Measurements from ENCODE around the gene HES3. TPM values are rescaled to one million over a fixed set of nuclear protein-coding genes. Genes with fewer than 3 reads are reported as not detected.

Gene HES3
- total RNA-seq, 4 donors from 2014 or later = not detected

DNA sequence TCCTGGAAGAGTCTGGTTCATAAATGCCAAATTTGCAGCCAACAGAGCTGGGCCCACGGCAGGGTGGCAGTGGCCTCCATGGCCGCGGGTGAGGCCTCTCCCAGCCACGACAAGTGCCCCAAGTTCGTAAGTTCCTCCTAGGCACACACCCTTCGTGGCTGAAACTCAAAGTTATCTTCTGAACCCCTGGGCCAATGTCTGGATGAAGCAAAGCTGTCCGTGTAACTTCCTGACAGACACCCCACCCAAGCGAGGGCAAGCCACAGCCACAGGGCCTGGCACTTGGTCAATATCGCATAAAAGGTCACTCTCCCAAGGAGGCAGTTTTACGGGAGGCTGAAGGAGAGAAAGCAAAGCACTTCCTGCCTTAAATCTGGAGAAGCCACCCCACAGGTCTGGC, 44.7 kb downstream of the HES3 start:
- Histone ChIP-seq H3K27me3 (no peaks in the 10 kb centered on the region), H3K4me3 (no peak overlapping the region), H3K36me3 (peaks cover 0 to 5% (median 4%) of the 10 kb centered on the region in 4 donors), H3K27ac (replicated peaks in 1 of 4) (no peak overlapping the region), H3K9me3 (no peaks in the 10 kb centered on the region), H3K4me1 (peaks cover 3 to 12% (median 8%) of the 10 kb centered on the region in 4 donors)
- 78% methylated on average over 10 of the region's 10 CpGs for WGBS
- DNase-seq (ENCODE audit: extremely low spot score) = no peak
- TF ChIP-seq EP300 (IDR thresholded peaks at IDR 0.05) (no peak), POLR2AphosphoS5 (IDR thresholded peaks at IDR 0.05) (no peak), POLR2A (IDR thresholded peaks at IDR 0.05; ENCODE audit: low read depth) (no peak)
- TF ChIP-seq, protein P1, sequence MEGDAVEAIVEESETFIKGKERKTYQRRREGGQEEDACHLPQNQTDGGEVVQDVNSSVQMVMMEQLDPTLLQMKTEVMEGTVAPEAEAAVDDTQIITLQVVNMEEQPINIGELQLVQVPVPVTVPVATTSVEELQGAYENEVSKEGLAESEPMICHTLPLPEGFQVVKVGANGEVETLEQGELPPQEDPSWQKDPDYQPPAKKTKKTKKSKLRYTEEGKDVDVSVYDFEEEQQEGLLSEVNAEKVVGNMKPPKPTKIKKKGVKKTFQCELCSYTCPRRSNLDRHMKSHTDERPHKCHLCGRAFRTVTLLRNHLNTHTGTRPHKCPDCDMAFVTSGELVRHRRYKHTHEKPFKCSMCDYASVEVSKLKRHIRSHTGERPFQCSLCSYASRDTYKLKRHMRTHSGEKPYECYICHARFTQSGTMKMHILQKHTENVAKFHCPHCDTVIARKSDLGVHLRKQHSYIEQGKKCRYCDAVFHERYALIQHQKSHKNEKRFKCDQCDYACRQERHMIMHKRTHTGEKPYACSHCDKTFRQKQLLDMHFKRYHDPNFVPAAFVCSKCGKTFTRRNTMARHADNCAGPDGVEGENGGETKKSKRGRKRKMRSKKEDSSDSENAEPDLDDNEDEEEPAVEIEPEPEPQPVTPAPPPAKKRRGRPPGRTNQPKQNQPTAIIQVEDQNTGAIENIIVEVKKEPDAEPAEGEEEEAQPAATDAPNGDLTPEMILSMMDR (IDR thresholded peaks at IDR 0.05) = no peak
- intact Hi-C loops (cut with DNase I) = no loop called here

DNA sequence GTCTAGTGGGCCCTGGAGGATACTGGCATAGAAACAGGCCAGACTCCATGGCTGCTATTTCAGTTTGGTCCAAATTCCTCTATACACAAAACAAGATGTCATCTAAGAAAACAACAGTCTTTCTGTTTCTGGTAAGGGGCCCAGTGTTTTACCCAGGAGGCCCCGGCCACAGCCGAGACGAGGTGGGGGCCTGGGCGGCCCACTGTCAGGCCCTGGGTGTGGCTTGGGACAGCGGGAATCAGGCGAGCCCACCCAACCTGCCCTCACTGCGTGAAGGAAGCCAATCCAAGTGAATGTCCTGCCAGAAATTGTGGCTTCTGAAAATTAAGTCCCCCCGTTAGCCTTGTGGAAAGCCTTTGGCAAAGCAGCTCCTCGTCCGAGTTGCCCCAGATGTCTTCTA, 48.1 kb downstream of the HES3 start:
- no peak overlapping the region for H3K27ac ChIP-seq (replicated peaks in 1 of 4)
- no peak for TF ChIP-seq POLR2AphosphoS5 (IDR thresholded peaks at IDR 0.05)
- TF ChIP-seq POLR2A (IDR thresholded peaks at IDR 0.05; ENCODE audit: low read depth) = no peak
- TF ChIP-seq, protein P1 (IDR thresholded peaks at IDR 0.05) = no peak
- no peak for TF ChIP-seq EP300 (IDR thresholded peaks at IDR 0.05)
- DNase-seq (ENCODE audit: extremely low spot score) = no peak
- 83% methylated on average over 10 of the region's 10 CpGs for WGBS
- H3K4me1 ChIP-seq = peaks cover 3 to 12% (median 8%) of the 10 kb centered on the region in 4 donors
- H3K36me3 ChIP-seq = peaks cover 0 to 19% (median 13%) of the 10 kb centered on the region in 4 donors
- H3K27me3 ChIP-seq = no peaks in the 10 kb centered on the region
- no peak overlapping the region for H3K4me3 ChIP-seq
- no peaks in the 10 kb centered on the region for H3K9me3 ChIP-seq
- intact Hi-C loops (cut with DNase I) = no loop called here

DNA sequence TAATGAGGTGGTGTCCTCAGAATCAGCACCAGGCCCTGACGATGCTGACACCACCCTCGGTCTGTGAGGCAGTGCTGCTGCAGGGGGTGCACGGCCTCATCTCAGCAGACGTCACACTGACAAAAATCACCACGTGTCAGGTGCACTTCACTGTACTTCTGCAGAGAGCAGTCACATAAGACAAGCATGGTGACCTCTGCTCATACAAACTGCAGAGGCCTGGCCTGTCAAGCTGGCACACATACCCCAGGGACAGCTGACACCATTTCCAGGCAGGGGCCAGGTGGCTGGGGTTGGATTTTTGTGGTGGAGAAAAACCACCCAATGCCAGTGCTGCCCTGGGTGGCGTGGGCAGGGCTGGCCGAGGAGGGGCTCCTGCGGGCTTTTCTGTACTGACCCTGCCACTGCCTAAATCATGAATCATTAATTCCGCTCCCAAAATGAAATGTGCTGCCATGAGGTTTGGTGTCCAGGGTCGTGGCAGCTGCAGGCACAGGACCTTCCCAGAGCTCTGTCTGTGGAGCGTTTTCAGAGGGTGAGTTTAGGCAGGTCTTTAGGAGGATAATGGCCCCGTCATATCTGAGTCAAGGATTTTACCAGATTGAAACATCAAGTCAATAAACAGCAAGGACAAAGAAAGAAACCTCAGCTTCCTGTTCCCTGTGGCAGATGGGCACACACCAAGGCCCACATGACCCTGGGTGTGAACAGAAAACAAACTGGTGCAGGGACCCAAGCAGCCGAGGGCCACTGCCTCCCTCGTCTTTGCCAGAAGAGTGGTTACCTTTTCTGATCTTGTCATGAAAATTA, 50.3 kb downstream of the HES3 start:
- H3K4me1 ChIP-seq = peaks cover 0 to 3% (median 0%) of the 10 kb centered on the region in 4 donors
- no peak for DNase-seq (ENCODE audit: extremely low spot score)
- 93% methylated on average over 9 of the region's 14 CpGs for WGBS
- no peak overlapping the region for H3K4me3 ChIP-seq
- intact Hi-C loops (cut with DNase I) = no loop called here
- no peak overlapping the region for H3K27ac ChIP-seq (replicated peaks in 1 of 4)
- TF ChIP-seq POLR2A (IDR thresholded peaks at IDR 0.05; ENCODE audit: low read depth) (no peak), EP300 (IDR thresholded peaks at IDR 0.05) (no peak), POLR2AphosphoS5 (IDR thresholded peaks at IDR 0.05) (no peak)
- TF ChIP-seq, protein P1 (IDR thresholded peaks at IDR 0.05) = no peak
- no peaks in the 10 kb centered on the region for H3K27me3 ChIP-seq
- peaks cover 0 to 19% (median 13%) of the 10 kb centered on the region in 4 donors for H3K36me3 ChIP-seq
- H3K9me3 ChIP-seq = no peaks in the 10 kb centered on the region

DNA sequence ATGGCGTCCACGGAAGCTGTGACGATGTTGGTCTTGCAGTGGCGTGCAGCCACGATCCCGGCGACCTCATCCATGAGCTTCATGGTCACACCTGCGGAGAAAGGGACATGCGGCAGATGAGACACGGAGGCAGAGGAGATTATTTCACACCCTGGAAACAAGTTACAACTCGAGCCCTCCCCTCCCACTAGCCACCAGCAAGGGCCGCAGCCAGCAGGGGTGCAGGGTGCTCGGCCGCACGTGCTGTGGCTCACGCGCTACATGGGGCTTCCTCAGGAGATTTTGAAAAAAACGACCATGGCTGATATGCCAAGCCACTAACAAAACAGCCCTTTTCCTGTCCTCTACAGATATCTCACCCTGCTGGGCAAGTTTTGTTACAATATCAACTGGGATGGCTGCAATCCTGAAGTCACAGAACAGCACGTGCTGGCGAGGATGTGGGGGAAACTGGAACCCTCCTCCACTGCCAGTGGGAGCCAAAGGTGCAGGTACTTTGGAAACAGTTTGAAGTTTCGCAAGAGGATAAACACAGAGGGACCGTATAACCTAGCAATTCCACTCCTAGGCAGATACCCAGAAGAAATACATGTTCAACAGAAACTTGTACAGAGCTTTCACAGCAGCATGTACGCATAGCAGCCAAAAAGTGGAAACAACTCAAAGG, 51.0 kb downstream of the HES3 start:
- 95% methylated on average over 23 of the region's 23 CpGs for WGBS
- intact Hi-C loops (cut with DNase I) = no loop called here
- Histone ChIP-seq H3K36me3 (peaks cover 0 to 19% (median 13%) of the 10 kb centered on the region in 4 donors), H3K4me3 (no peak overlapping the region), H3K4me1 (no peaks in the 10 kb centered on the region), H3K27me3 (no peaks in the 10 kb centered on the region), H3K9me3 (no peaks in the 10 kb centered on the region), H3K27ac (replicated peaks in 1 of 4) (no peak overlapping the region)
- DNase-seq (ENCODE audit: extremely low spot score) = no peak
- TF ChIP-seq POLR2A (IDR thresholded peaks at IDR 0.05; ENCODE audit: low read depth) = no peak
- TF ChIP-seq POLR2AphosphoS5 (IDR thresholded peaks at IDR 0.05) = no peak
- TF ChIP-seq EP300 (IDR thresholded peaks at IDR 0.05) = no peak
- TF ChIP-seq, protein P1 (IDR thresholded peaks at IDR 0.05) = no peak

Other genes with a start within 250 kb of the HES3 start
- gene KCNAB2, start 198.3 kb upstream of the HES3 start, total RNA-seq = 10 to 100 TPM; 10.4 to 19.3 (median 13.2) TPM
- gene CHD5, start 63.9 kb upstream of the HES3 start, total RNA-seq = 10 to 100 TPM in 2 of 4 donors, 1 to 10 TPM in 2; 5.5 to 16.9 (median 12.0) TPM
- gene RPL22, start 44.6 kb upstream of the HES3 start, total RNA-seq = 100 to 1,000 TPM; 150 to 225 (median 218) TPM
- 10 to 100 TPM; 10.8 to 43.2 (median 20.2) TPM for gene RNF207, start 38.1 kb upstream of the HES3 start, total RNA-seq
- 10 to 100 TPM; 60.0 to 89.5 (median 77.8) TPM for gene ICMT, start 8.2 kb upstream of the HES3 start, total RNA-seq
- gene GPR153, start 16.9 kb downstream of the HES3 start, total RNA-seq = 10 to 100 TPM in 2 of 4 donors, 1 to 10 TPM in 2; 5.5 to 11.0 (median 9.3) TPM
- gene ACOT7, start 149.6 kb downstream of the HES3 start, total RNA-seq = 10 to 100 TPM; 15.0 to 38.7 (median 28.6) TPM
- gene HES2, start 175.7 kb downstream of the HES3 start, total RNA-seq = not detected
- gene ESPN, start 180.6 kb downstream of the HES3 start, total RNA-seq = 1 to 10 TPM in 2 of 4 donors, under 1 TPM in 1, not detected in 1; 0.33 to 1.0 (median 1.0) TPM
- gene TNFRSF25, start 222.0 kb downstream of the HES3 start, total RNA-seq = 1 to 10 TPM; 2.5 to 9.1 (median 9.1) TPM
- 10 to 100 TPM in 2 of 4 donors, 1 to 10 TPM in 2; 5.8 to 18.1 (median 12.0) TPM for gene PLEKHG5, start 247.5 kb downstream of the HES3 start, total RNA-seq